Colonic mucosa (tissue), 4 donors: ENCODE data around the gene GSK3A. TPM values are rescaled to one million over a fixed set of nuclear protein-coding genes. Genes with fewer than 3 reads are reported as not detected.

Source experiments
- DNase-seq: peaks from one replicate; pipeline ENCODE4 v3.0.0-alpha.2; 2020
- H3K27ac ChIP-seq: fragments of 200-600 bp; one replicate; pipeline ENCODE4 v1.8.0; 2021
- H3K27me3 ChIP-seq: fragments of 200-600 bp; one replicate; pipeline ENCODE4 v1.8.0; 2021
- H3K36me3 ChIP-seq: fragments of 200-600 bp; one replicate; pipeline ENCODE4 v1.8.0; 2021
- H3K4me1 ChIP-seq: fragments of 200-600 bp; one replicate; pipeline ENCODE4 v1.8.0; 2021; ENCODE audit warnings: mild to moderate bottlenecking
- H3K4me3 ChIP-seq: fragments of 200-600 bp; one replicate; pipeline ENCODE4 v1.8.0; 2021
- H3K9ac ChIP-seq, 2 donors: one replicate each; pipeline ENCODE4 v1.7.0; 2013; ENCODE audit warnings: control low read depth in 2 of 2, low read depth in 2 of 2, low read length in 2 of 2
- H3K9me3 ChIP-seq: fragments of 200-600 bp; one replicate; pipeline ENCODE4 v1.8.0; 2021
- CTCF ChIP-seq: fragments of 200-600 bp; IDR thresholded peaks from one replicate; pipeline ENCODE4 v1.8.0; 2022; ENCODE audit warnings: antibody characterized with exemption, mild to moderate bottlenecking
- intact Hi-C: fragments of 100-400 bp; cut with DNase I; formaldehyde crosslinking; loops from one replicate; pipeline ENCODE4 v1.14.1; 2022
- total RNA-seq, 2 donors: library from RNA; stranded (reverse); fragmentation: NEBNext Ultra II Directional in 1 of 2; extraction: Animal tissue kit (Norgen Biotek cat#: 25700) in 1 of 2; gene quantifications; one replicate each; pipeline ENCODE4 v1.2.1, GENCODE V29; 2021
- donor health status: healthy.
- donor health status: DM: no; HTN: no; CAD: no.
- donor health status: DM: no; HTN: no; CAD: no.

The GSK3A gene
- total RNA-seq, 2 donors from 2014 or later = 47.8 to 51.8 TPM

GRCh38 chr19:42254850-42255765 lies 12.7 kb upstream of the GSK3A start, which contains the start of gene ERF:
Gene ERF (minus strand): TSS chr19:42255128. CDS start chr19:42254999, 129 bp downstream.
- Histone ChIP-seq H3K27me3 (no peaks in the 10 kb centered on the region), H3K4me1 (peaks cover 10% of the 10 kb centered on the region), H3K9me3 (no peaks in the 10 kb centered on the region), H3K36me3 (no peaks in the 10 kb centered on the region), H3K27ac (peak within 1 kb of the TSS; percentile 93), H3K9ac (peak within 1 kb of the TSS; percentile 97 to 100), H3K4me3 (peak within 1 kb of the TSS; percentile 86)
- peak; percentile 95 for DNase-seq
- intact Hi-C loops = no loop called here
- TF ChIP-seq CTCF = no peak

GRCh38 chr19:42254089-42254849 lies 11.9 kb upstream of the GSK3A start:
- H3K4me1 ChIP-seq = peaks cover 10% of the 10 kb centered on the region
- H3K27ac ChIP-seq = peak overlapping the region; percentile 93
- no peaks in the 10 kb centered on the region for H3K9me3 ChIP-seq
- H3K27me3 ChIP-seq = no peaks in the 10 kb centered on the region
- H3K9ac ChIP-seq = peak overlapping the region; percentile 97 to 100
- intact Hi-C loops = no loop called here
- peak overlapping the region; percentile 86 for H3K4me3 ChIP-seq
- no peaks in the 10 kb centered on the region for H3K36me3 ChIP-seq
- no peak for TF ChIP-seq CTCF
- peak; percentile 86 for DNase-seq

- intact Hi-C loops = no loop called here
- no peak for TF ChIP-seq CTCF
- H3K9me3 ChIP-seq = no peaks in the 10 kb centered on the region
- H3K36me3 ChIP-seq = no peaks in the 10 kb centered on the region
- peak overlapping the region; percentile 86 for H3K4me3 ChIP-seq
- no peaks in the 10 kb centered on the region for H3K27me3 ChIP-seq
- peak overlapping the region; percentile 93 for H3K27ac ChIP-seq
- peaks cover 10% of the 10 kb centered on the region for H3K4me1 ChIP-seq
- DNase-seq = peak; percentile 78
- peak overlapping the region; percentile 78 to 97 for H3K9ac ChIP-seq
Measured at GRCh38 chr19:42253245-42254088, 11.1 kb upstream of the GSK3A start.

GRCh38 chr19:42252365-42253244 lies 10.2 kb upstream of the GSK3A start:
- Histone ChIP-seq H3K4me1 (peaks cover 10% of the 10 kb centered on the region), H3K9me3 (no peaks in the 10 kb centered on the region), H3K27me3 (no peaks in the 10 kb centered on the region), H3K4me3 (peak overlapping the region; percentile 86), H3K36me3 (no peaks in the 10 kb centered on the region), H3K9ac (peak overlapping the region; percentile 72 to 78), H3K27ac (peak overlapping the region; percentile 93)
- TF ChIP-seq CTCF = no peak
- intact Hi-C loops = no loop called here
- no peak for DNase-seq
